Esophagus mucosa (tissue), 1 donor: ENCODE measurements around the gene RBM14. TPM values are rescaled to one million over a fixed set of nuclear protein-coding genes. Genes with fewer than 3 reads are reported as not detected.
"Not testable (repeated sequence)": the region's sequence is repeated elsewhere in the genome, so short reads cannot be mapped to it uniquely, and the experiment has no call there.

Source experiments
- ATAC-seq: fragments of 200-7000 bp; cut with Tn5 transposase; one replicate; pipeline ENCODE4 v1.9.1; 2020
- total RNA-seq: library from RNA; stranded (reverse); gene quantifications from one replicate; pipeline ENCODE4 v1.2.4, GENCODE V29; 2023
- donor health status: DM: yes; HTN: yes; CAD: no.

The RBM14 gene
- total RNA-seq, 1 donor from 2014 or later: 36.8 TPM

- ATAC-seq: no peak
Measured at GRCh38 chr11:66637557-66638176, 21.2 kb downstream of the RBM14 start.

DNA sequence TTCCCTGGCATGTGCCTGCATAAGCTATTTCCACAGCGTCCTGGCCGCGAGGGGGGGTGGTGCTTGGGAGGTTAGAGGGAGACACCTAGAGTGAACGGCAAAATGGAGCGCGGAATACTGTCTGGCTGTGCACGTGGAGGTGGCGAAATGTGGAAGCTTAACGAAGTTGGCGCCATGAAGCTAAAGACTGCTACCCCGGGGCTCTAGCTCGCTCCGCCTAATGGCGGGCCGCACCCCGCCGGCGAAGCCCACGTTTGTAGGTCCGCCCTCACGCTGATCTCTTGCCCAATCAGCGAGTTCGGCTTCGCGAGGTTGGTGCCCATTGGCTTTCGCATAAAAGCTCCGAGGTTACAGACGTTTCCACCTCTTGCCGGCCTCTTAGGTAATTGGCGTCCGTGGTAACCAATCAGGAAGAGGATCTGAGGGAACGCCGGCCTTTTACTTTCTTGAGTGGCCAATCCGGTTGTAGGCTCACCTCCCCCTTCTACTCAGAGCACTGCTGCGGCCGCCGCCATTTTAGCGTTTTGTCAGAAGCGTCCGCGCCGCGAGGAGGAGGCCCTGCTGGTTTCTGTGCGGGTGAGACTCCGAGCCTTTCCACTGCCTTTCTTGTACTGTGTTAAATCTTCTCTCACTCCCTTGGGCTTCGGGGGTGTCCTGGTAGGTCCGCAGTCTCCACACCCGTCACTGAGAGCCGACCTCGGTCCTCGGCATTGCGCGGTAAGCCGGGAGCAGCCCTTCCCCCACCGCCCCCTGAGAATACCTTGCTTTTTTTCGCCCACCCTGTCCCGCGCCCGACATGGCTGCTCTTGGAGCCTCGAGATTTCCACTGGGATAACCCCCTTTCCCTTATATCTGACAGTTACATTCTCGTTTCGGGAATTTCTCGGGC is 22.0 kb downstream of the RBM14 start, which contains the start of gene RBM4:
Gene RBM4, plus strand, starts transcription at position 527 of the 889 bp plus-strand sequence. CDS start 1,009 bp downstream, outside the sequence.
- peak; percentile 97 for ATAC-seq

DNA sequence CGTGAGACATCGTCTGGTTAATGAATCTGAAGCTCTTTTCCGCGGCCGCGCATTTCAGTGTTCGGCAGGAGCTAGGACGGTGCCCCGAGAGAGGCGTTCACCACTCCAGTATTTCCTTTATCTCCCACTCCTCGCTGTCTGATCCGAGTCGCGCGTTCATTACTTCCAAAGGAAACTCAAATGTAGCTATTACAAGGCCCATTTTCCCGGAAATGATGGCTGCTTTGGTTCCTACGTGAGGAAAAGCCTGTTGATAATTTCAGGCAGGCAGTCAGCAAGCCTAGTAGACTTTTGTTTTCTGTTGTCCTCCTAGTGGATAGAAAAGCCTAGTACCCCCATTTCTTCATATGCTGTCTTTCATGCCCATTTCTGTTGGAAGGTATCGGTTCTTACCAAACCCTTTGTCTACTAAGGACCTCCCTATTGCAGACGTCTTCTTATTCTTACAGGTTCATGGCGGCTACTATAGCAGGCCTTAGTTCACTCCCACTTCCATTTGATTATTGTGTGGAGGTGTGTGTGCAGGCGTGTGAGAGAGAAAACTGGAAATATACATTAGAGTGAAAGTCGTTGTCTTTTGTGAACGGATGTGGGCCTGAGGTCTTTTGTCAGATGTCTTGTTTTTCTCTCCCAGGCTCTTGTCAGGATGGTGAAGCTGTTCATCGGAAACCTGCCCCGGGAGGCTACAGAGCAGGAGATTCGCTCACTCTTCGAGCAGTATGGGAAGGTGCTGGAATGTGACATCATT is 22.8 kb downstream of the RBM14 start:
- ATAC-seq: no peak

- ATAC-seq: not testable (repeated sequence)
Measured at GRCh38 chr11:66639814-66640340, 23.4 kb downstream of the RBM14 start.

- no peak for ATAC-seq
Measured at GRCh38 chr11:66641834-66642233, 25.4 kb downstream of the RBM14 start.

GRCh38 chr11:66643745-66644437 is 27.5 kb downstream of the RBM14 start:
- no peak for ATAC-seq

DNA sequence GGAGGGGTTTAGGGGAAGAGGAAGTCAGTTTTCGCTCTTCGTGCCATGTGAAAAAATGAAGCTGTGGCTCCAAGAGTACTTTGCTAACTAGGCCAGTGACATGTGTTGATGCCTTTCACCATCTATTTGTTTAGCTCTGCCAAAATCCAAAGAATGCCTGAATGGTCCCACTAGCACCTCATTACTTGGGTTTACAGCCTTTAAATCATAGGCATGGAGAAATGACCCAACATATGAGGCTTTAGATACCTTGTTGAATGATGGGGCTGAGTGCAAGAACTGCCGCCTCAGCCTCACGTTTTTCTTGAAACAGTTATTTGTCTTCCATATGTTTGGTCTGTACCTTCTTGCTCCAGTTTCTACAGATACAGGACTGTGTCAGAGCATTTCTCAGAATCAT is 30.4 kb downstream of the RBM14 start:
- no peak for ATAC-seq

DNA sequence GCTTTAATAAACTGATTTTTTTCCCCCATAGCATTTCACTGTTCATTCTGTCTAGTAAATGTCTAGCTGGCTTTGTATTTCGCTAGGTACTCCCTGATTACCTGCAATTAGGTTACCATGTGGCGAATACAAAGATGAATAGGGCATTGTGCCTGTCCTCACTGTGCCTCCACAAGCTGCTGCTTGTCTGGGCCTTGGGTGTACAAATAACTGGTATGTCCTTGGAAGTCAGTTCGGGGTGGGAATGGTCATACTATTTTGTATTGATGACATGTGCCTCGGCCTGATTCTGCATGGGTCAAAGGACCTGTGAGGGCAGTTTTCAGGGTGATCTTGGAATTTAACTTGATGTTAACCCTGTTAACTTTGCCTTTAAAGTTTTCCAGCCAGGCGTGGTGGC is 33.5 kb downstream of the RBM14 start:
- ATAC-seq: no peak

- peak; percentile 11 for ATAC-seq
Measured at GRCh38 chr11:66651016-66651415, 34.6 kb downstream of the RBM14 start.

DNA sequence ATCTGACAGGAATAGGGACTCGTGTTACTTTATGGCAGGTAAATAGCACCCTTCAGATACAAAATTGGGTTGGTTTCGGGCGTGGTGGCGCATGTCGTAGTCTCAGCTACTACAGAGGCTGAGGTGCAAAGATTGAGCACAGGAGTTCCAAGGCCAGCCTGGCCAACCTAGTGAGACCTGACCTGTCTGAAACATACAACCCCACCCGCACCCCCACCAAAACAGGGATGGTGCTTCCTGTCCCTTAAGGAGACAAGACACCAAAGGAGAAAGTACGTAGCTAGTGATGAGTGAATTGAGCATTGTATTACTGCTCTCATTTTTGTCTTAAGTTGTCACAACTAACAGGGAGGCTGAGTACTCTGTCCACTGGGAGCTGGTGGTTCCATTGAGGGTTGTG is 36.2 kb downstream of the RBM14 start:
- peak; percentile 29 for ATAC-seq

GRCh38 chr11:66653123-66653522 is 36.7 kb downstream of the RBM14 start:
- ATAC-seq: peak; percentile 12

- ATAC-seq: no peak
Measured at GRCh38 chr11:66659763-66660162, 43.3 kb downstream of the RBM14 start.

DNA sequence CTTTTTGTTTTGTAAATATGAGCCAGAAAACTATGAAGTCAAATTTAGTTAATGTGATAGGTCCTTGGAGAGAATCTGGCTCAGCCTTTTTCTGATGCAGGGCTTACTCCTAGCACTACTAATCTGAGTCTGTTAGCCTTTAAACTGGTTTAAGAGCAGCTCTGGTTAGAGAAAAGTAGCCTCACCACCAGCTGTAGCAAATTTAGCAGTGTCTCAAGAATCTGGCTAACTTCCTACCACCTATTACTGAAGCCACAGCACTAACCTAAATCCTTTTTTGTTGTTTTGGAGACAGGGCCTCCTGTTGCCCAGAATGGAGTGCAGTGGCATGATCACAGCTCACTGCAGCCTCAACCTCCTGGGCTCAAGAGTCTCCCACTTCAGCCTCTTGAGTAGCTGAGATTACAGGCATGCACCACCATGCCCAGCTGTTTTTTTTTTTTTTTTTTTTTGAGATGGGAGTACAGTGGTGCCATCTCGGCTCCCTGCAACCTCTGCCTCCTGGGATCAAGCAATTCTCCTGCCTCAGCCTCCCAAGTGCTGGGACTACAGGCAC is 47.4 kb downstream of the RBM14 start:
- ATAC-seq: no peak

- no peak for ATAC-seq
Measured at GRCh38 chr11:66665369-66665768, 48.9 kb downstream of the RBM14 start.

- no peak for ATAC-seq
Measured at GRCh38 chr11:66670816-66671215, 54.4 kb downstream of the RBM14 start.

GRCh38 chr11:66674964-66675602 is 58.7 kb downstream of the RBM14 start:
- ATAC-seq: no peak

DNA sequence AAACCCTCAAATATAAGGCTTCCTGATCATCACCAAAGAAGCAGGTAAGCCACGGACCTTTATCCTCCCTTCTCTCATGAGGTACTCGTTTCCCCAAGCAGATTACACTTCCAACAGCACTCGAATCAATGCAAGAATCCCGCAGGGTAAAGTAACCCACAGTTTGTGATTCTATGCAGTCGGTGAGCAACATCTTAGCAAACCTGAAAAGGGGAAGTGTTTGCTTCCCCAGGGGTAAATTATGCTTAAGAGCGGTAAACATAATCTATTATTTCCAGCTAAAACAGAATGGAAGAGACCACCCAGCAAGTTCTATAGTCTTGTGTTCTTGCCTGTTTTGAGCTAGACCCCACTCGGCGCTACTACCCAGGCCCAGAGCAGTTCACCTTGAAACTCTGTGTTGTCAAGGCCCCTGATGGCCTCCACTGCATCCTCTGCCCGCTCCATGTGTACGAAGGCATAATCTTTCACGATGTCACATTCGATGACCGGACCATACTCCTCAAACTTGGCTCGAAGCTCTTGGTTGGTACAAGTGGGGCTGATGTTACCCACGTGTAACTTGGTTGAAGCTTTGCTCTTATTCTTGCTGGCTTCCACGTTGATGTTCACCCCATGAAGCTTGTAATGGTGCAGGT is 60.0 kb downstream of the RBM14 start:
- no peak for ATAC-seq
